ENCODE results near the gene AIP.
"Not testable (repeated sequence)": the region's sequence is repeated elsewhere in the genome, so short reads cannot be mapped to it uniquely, and the experiment has no call there.

The AIP gene

GRCh38 chr11:67469508-67469811 lies 13.4 kb upstream of the AIP start:
- no peak for DNase-seq

DNA sequence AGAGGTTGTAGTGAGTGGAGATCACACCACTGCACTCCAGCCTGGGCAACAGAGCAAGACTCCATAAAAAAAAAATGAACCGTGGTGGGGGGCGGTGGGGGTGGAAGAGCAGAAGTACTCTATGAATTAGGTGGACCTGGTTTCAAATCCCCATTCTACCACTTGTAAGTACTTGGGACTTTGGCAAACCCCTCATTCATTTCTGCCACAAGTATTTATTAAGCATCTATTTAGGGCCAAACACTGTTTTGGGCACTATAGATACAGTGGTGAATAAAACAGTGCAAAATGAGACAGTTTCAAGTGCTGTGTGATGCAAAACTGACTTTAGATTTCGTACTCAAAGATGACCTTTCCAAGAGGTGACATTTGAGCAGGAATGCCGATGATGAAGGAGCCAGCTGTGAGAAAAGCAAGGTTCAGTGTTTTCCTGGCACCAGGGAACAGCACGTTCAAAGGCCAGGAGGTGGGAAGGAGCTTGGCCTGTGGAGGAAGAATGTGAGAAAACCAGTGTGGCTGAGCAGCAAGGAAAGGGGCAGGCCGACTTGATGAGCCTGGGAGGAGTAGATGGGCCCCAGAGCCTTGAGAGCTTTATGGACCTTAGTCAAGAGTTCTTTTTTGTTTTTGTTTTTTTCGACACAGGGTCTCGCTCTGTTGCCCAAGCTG lies 12.4 kb upstream of the AIP start:
- no peak for DNase-seq

- DNase-seq = no peak
Observed at GRCh38 chr11:67472882-67473281, 9.9 kb upstream of the AIP start.

DNA sequence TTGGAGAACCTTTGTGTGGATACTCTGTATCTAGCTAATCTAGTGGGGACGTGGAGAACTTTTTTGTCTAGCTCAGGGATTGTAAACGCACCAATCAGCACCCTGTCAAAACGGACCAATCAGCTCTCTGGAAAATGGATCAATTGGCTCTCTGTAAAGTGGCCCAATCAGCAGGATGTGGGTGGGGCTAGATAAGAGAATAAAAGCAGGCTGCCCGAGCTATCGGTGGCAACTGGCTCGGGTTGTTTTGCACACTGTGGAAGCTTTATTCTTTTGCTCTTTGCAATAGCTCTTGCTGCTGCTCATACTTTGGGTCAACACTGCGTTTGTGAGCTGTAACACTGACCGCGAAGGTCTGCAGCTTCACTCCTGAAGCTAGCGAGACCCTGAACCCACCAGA lies 6.1 kb upstream of the AIP start:
- DNase-seq = not testable (repeated sequence)

GRCh38 chr11:67477344-67478050 lies 5.3 kb upstream of the AIP start:
- DNase-seq = not testable (repeated sequence)

DNA sequence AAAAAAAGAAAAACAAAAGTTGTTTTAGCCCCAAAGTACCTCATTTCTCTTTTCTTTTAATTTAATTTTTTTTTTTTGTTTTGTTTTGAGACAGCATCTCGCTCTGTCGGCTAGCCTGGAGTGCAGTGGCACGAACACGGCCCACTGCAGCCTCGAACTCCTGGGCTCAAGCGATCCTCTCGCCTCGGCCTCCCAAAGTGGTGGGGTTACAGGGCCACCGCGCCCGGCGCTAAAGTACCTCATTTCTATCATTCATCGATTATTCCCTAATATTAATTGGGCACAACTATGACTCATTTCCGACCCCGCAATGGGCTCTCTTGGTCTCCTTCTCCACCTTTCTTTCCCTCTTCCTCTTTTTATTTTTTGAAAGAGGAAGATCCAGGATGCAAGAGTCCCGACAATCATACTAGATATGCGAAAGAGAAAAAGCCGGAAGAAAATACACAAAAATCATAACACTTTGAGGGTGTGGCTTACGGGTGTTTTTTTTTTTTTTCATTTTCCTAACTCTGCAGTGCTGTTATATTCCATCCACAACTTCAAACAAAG lies 475 bp upstream of the AIP start:
- no peak for DNase-seq

- no peak for DNase-seq
Observed at GRCh38 chr11:67483831-67484665, 1.2 kb downstream of the AIP start.

GRCh38 chr11:67484847-67485311 lies 2.1 kb downstream of the AIP start:
- no peak for DNase-seq

GRCh38 chr11:67485873-67486361 lies 3.1 kb downstream of the AIP start:
- DNase-seq = not testable (repeated sequence)

GRCh38 chr11:67486481-67487195 lies 3.8 kb downstream of the AIP start:
- DNase-seq = no peak

GRCh38 chr11:67489203-67489884 lies 6.5 kb downstream of the AIP start:
- DNase-seq = no peak

DNA sequence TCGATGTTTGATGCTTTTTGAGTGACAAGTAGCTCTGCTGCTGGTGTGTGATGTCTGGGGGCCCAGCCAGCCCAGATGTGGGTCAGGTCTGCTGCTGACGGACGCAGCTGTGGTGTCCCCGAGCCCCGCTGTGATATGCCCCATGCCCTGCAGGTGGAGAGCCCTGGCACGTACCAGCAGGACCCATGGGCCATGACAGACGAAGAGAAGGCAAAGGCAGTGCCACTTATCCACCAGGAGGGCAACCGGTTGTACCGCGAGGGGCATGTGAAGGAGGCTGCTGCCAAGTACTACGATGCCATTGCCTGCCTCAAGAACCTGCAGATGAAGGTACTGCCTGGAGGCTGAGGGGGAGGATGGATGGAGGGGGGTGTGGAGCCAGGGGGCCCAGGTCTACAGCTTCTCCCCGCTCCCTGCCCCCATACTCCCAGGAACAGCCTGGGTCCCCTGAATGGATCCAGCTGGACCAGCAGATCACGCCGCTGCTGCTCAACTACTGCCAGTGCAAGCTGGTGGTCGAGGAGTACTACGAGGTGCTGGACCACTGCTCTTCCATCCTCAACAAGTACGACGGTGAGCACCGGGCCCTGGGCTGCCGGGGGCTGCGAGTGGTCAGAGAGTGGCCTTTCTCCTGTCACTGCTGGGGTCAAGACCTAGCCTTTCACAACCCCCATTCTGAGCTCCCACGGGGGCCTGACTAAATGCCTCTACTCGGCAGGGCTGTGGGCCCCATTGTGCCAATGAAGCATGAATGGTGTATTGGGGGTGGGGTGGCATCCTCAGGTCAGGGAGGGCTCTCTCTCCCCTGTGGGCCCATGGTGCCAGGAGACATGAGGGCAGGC lies 7.3 kb downstream of the AIP start:
- DNase-seq = no peak

DNA sequence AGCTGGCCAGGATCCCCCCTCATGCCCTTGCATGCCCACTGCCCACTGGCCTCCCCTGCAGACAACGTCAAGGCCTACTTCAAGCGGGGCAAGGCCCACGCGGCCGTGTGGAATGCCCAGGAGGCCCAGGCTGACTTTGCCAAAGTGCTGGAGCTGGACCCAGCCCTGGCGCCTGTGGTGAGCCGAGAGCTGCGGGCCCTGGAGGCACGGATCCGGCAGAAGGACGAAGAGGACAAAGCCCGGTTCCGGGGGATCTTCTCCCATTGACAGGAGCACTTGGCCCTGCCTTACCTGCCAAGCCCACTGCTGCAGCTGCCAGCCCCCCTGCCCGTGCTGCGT lies 7.9 kb downstream of the AIP start:
- no peak for DNase-seq

- DNase-seq = no peak
Observed at GRCh38 chr11:67491276-67492068, 8.6 kb downstream of the AIP start.

DNA sequence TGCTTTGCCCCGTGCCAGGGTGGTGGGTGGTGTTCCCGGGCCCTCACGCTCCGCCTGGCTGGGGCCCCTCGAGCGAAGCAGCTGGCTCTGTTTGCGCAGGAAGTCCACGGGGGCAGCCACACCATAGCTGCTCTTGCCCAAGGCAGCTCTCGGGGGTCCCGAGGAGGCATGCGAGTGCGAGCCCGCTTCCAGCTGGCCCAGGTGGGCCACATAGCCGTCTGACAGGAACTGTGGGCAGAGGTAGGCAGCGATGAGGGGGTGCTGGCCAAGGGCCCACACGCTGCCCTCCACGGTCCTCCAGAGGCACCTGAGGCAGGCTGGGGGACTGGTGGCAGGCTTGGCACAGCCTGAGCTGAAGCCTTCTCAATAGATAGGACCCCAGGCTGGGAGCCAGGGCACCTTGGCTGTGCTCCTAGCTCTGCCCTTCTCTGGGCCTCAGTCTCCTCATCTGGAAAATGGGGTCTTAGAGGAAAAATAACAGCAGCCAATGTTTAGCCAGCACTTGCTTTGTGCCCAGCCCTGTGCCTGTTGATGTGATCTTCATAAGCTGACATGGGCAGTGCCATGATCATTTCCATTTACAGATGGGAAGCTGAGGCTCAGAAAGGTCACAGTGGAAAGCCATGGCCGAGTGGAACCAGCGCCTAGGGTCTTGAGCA lies 9.4 kb downstream of the AIP start:
- no peak for DNase-seq

DNA sequence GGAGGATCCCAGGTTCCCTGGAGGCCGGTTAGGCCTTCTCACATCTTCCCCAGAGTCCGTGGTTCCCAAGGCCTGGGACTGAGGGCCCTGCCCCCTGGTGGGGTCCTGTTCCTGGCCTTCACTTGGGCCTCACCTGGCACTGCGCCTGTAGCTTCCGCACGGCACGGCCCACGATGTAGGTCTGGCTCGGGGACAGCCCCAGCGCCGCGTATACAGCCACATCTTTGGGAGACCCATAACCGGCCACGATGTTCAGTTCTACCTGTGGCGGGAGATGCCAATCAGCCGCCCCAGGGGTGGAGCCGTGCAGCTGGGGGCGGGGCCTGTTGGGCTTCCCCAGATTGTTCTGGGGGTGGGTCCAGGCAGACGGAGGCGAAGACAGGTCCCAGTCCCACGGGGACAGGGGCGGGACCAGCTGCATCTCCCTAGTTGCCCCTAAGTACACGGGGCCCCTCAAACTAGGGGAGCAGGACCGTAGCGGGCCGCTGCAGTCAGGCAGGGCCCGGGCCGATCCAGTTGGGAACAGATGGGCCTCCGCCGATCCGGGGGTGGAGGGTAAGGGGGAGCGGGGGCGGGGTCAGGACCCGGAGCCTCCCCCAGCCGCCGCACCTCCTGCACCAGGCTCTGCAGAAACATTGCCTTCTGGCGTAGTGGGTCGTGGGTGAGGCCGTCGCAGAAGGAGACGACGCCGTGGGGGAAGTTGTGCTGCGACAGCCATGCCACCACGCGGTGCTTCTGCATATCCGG lies 10.1 kb downstream of the AIP start:
- DNase-seq = no peak

GRCh38 chr11:67493548-67494370 lies 10.9 kb downstream of the AIP start:
- no peak for DNase-seq
